LNCaP clone FGC (cell line): ENCODE measurements around the gene RIN3.

Experiments used
- DNase-seq: peaks from one replicate; pipeline ENCODE4 v3.0.0-alpha.2; 2011; ENCODE audit warnings: low read depth
- H3K4me3 ChIP-seq: 2 replicates; pipeline ENCODE4 v1.5.1; 2011; ENCODE audit warnings: mild to moderate bottlenecking, low read depth, low read length, control low read depth
- TF ChIP-seq, protein P1 (sequence below): IDR thresholded peaks from 2 replicates; pipeline ENCODE4 v1.5.1; 2012; ENCODE audit warnings: mild to moderate bottlenecking; ENCODE audit not compliant: control insufficient read depth, insufficient read depth; ENCODE audit errors: extremely low read depth

RIN3 gene

DNA sequence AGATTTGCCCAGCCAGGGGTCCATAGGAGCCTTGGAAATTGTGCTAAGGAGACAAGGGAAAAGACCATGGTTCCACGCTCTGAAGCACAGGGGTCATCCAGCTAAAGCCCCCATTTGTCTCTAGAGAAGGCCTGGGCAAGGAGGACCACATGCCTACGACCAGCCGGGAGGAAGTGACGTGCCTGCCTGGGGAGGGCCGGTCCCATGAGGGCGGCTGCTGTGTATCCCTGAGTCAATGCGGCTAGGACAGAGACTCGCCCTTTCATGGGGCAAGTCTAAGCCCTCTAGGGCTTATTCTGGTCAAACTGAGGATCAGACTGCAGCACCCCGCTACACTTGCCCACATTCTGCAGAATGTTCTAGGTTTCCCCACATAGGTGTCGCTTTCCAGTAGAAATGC lies 20.6 kb upstream of the RIN3 start:
- no peak overlapping the region for H3K4me3 ChIP-seq
- DNase-seq = no peak
- TF ChIP-seq, protein P1, sequence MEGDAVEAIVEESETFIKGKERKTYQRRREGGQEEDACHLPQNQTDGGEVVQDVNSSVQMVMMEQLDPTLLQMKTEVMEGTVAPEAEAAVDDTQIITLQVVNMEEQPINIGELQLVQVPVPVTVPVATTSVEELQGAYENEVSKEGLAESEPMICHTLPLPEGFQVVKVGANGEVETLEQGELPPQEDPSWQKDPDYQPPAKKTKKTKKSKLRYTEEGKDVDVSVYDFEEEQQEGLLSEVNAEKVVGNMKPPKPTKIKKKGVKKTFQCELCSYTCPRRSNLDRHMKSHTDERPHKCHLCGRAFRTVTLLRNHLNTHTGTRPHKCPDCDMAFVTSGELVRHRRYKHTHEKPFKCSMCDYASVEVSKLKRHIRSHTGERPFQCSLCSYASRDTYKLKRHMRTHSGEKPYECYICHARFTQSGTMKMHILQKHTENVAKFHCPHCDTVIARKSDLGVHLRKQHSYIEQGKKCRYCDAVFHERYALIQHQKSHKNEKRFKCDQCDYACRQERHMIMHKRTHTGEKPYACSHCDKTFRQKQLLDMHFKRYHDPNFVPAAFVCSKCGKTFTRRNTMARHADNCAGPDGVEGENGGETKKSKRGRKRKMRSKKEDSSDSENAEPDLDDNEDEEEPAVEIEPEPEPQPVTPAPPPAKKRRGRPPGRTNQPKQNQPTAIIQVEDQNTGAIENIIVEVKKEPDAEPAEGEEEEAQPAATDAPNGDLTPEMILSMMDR = no peak

DNA sequence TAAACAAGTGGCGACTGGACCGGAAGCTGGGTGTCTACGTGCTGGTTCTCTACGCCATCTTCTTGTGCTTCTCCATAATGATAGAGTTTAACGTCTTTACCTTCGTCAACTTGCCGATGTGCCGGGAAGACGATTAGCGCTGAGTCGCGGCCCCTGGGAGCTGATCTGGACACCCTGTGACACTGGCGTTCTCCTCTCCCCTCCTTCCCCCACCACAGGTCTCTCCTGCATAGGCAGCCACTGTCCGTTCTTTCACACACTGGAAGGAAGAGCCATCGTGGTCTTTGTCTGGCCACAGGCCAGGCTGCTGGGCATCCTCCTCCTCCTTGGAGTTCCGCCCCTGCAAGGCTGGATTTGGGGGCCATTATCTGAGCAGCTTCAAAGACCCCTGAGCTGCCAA lies 20.1 kb upstream of the RIN3 start:
- no peak overlapping the region for H3K4me3 ChIP-seq
- TF ChIP-seq, protein P1 = no peak
- DNase-seq = no peak

DNA sequence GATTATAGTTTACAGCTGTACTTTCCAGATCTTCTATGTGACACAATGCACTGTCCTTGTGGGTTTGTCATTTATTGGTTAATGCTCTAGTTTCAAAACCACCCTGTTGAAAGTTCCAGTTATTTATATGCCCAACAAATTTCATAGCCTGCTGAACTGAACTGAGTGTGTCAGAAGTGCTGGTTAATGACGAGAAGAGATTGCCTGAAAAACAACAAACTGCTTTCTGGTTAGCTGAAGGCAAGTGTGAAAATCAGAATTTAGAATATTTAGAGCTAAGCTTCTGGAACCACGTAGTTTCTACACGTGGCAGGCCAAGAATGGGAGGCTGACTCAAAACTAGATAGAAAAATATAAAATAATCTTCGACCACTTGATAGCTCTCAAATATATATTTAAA lies 19.1 kb upstream of the RIN3 start:
- H3K4me3 ChIP-seq = no peak overlapping the region
- DNase-seq = no peak
- TF ChIP-seq, protein P1 = no peak

DNA sequence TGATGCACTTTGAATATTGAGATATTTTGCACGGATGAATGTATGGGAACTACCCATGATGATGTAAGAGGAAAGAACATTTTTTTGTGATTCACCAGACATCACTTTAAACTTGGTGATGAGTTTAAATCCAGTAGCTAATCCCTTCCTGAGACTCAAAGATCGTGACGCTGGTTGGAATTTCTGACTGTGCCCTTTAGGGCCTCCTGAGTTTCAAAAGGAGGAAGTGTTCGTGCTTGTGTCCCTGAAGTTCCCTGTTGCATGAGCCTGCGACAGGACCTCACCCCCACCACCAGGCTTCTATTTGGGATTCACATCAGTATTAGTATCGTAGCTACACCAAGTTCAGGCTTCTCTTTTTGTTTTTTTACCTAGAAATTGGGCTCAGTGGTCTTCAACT lies 18.6 kb upstream of the RIN3 start:
- no peak overlapping the region for H3K4me3 ChIP-seq
- no peak for DNase-seq
- TF ChIP-seq, protein P1 = no peak

DNA sequence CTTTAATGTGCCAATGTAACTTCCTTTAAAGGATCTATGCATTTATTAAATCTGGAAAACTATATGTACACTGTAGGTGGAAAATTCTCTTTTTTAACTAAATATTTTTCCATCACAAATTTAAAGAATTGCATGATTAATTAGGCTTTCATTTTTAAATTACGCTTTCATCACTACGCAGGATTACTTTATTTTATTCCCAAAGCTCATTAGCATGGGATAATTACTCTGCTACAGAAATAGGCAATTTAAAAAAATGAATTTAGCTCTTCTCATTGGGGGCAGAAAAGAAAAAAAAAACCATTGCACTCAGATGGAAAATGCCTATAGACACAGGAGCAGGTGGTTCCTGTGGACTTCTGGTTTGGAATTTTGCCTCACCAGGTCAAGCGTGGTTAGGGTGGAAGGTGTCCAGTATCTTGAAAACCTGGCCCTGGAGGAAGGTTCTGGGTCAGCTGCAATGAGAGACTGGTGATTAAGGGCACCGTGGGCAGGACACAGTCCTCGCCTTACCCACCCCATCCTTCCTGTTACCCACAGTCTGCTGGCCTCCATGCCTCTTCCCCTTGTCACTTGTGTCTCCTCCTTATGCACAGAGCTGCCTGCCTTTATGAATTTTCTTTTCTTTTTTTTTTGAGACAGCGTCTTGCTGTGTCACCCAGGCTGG lies 17.3 kb upstream of the RIN3 start:
- H3K4me3 ChIP-seq = no peak overlapping the region
- DNase-seq = no peak
- TF ChIP-seq, protein P1 = no peak

DNA sequence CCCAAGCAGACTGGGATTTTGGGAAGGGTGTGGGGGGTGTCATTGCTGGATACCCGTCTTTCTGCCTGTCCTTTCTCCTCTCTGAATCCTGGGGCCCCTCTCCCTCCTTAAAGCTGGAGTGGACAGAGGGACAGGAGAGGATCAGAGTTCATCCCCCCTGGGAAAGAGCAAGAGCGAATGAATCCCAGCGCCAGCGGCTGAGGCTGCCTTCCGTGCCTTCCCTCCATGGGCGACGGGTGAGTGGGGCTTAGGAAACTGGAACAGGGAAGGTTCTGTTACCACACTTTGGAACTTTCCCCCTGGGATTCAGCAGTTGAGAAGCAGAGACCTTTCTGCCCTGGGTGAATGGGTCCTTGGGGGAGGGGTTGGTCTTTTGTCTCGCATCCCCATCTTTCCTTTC lies 16.2 kb upstream of the RIN3 start:
- H3K4me3 ChIP-seq = no peak overlapping the region
- TF ChIP-seq, protein P1 = no peak
- DNase-seq = no peak

DNA sequence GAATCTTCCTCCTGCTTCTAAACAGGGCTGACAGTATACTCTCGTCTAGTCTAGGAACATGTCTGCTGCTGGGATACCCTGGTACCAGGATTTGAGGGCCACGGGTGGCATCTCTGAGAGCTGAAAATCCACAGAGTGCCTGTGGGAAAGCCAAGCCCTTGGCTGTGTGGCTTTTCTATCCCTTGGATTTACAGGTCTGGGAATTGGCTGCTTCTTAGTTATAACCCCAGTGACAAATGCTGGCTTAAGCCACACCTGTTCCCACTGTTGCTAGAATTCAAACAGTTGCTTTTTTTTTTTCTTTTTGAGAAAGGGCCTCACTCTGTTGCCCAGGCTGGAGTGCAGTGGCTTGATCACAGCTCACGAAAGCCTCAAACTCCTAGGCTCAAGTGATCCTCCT lies 14.3 kb upstream of the RIN3 start:
- no peak overlapping the region for H3K4me3 ChIP-seq
- TF ChIP-seq, protein P1 = no peak
- no peak for DNase-seq
